HG03159 (cell line): Measurements from ENCODE around the gene GATAD2A.
A peak's percentile ranks its signal among the peaks of the same experiment; 100 is the strongest.

Source experiments
- ATAC-seq: cut with Tn5 transposase; IDR thresholded peaks from one replicate; pipeline ENCODE4 v1.9.1; 2021; ENCODE audit warnings: mild to moderate bottlenecking, moderate library complexity; ENCODE audit not compliant: unreplicated experiment

Gene GATAD2A

DNA sequence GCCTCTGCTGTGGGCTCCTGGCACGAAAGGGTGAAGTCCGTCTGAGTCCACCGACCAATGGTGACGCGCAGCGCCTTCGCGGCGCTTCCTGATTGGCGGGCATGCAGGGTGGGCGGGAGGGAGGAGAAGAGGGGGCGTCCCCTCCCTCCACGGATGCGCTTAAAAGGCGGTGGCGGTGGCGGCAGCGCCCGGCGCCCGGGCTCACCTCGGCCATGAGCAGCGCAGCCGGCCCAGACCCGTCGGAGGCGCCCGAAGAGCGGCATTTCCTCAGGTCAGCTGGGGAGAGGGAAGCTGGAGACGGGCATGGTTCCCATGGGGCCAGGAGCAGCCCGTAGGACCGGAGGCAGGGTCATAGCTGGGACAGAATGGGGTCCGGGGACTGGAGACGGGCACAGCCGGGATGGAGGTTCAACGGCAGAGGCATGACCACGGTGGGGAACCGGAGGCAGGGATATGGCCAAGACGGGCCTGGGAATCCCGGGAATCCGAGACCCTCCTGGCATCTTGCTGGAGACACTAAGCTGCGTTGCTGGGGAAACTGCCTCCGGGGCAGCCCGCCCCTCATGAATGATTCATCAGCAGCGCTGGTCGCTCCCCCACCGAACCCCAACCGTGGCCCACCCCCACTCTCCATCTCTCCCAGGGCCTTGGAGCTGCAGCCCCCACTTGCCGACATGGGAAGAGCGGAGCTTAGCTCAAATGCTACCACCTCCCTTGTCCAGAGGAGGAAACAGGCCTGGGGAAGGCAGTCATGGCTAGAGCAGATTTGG is 123.4 kb downstream of the GATAD2A start, which contains the start of gene YJEFN3:
Gene YJEFN3, plus strand, starts transcription at position 191 of the 770 bp plus-strand sequence. Its CDS starts 22 bp downstream, at position 213.
- no peak for ATAC-seq

DNA sequence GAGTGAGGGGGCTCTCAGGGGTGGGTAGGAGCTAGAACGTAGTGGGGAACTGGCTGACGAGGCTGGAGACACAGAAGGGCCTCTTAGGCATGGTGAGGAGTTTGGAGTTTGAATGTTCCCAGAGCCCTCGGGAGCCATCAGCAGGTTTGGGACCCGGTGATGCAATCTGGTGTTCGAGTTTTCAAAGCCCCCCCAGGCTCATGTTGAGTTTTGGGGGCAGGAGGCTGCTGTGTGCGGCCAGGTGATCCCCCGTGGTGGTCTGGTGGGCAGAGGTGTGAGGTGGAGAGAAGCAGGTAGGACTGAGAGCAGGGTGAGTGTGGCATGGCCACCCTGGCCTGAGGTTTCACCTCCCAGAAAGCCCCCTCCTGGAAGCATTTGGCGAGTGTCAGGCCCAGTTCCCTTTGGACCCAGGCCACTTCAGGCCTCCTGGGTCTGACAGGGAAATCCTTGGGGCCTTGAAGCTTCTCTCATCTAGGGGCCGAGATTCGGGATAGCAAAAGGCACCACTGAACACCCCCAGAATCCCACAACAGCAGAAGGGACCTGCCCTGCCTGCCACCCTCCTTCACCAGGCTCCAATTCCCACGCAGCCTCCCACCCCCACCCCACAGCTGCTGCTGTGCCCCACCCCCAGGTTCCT is 124.4 kb downstream of the GATAD2A start:
- ATAC-seq: no peak

DNA sequence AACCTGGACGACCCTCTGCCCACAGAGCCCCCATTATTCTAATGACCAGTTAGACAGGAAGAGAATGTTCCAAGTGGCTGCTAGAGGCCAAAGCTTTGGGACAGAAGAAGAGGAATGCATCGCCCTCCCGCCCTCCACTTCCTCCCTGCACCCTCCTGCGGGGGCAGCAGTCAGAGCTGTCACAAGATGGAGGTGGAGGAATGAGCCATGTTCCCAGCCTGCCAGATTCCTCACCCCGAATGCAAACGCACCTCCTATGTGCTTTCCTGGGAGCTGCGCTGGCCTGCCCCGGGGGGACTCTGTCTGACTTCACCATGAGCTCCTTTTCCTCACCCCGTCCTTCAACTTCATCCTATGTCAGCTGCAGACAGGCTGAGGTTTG is 124.9 kb downstream of the GATAD2A start:
- ATAC-seq: no peak

GRCh38 chr19:19530889-19531288 is 125.4 kb downstream of the GATAD2A start:
- no peak for ATAC-seq

- no peak for ATAC-seq
Measured at GRCh38 chr19:19531951-19532805, 126.7 kb downstream of the GATAD2A start.

DNA sequence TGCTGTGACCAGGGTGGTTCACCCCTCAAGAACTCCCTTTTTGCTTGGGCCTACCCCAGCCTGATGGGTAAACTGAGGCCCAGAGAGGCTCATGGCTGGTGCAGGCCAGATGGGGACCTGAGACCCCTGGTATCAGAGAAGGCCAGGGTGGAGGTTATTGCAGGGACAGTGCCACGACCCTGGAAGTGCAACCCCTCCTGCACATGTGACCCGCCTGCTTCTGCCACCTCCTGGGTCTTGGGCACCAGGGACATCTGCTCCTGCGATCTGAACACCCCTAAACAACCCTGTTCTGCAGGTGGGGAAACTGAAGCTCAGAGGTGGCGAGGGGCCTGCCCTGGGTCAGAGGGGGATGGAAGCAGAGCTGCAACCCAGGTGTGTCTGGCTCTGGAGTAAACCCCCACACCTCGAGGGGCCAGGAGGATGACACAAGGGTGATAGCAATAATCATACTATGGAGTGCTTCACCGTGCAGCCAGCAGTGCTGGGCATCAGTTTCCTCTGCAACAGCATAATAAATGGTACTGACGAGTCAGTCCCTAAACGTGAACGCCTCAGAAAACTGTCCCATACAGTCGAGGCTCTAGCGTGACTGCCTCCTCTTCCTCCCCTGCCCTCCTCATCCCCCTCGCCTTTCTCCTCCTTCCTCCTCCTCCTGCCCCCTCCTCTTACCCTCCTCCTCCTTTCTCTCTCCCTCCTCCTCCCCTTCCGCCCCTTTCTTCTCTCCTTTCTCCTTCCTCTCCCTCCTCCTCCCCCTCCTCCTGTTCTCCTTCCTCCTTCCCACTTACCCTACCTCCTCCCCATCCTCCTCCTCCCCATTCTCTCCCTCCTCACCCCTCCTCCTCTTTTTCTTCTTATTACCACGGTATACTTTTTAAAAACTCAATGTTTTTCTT is 127.6 kb downstream of the GATAD2A start:
- no peak for ATAC-seq

DNA sequence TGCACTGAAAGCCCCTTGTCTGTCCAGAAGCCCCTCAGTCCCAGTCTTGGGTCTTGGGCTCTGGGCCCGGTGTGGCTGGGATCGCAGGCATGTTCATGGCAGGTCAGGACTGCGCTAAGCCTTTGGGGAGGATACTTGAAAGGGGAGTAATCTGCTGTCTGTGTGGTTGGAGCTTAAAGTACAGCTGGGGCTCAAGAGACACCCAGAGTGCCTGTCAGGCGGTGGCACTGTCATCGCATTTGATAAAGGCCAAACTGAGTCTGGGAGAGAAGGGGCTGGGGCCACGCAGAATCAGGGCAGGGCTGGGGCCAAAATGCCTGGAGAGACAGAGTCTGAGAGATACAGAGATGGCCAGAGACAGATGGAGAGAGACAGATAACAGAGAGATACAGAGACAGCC is 128.4 kb downstream of the GATAD2A start:
- no peak for ATAC-seq

DNA sequence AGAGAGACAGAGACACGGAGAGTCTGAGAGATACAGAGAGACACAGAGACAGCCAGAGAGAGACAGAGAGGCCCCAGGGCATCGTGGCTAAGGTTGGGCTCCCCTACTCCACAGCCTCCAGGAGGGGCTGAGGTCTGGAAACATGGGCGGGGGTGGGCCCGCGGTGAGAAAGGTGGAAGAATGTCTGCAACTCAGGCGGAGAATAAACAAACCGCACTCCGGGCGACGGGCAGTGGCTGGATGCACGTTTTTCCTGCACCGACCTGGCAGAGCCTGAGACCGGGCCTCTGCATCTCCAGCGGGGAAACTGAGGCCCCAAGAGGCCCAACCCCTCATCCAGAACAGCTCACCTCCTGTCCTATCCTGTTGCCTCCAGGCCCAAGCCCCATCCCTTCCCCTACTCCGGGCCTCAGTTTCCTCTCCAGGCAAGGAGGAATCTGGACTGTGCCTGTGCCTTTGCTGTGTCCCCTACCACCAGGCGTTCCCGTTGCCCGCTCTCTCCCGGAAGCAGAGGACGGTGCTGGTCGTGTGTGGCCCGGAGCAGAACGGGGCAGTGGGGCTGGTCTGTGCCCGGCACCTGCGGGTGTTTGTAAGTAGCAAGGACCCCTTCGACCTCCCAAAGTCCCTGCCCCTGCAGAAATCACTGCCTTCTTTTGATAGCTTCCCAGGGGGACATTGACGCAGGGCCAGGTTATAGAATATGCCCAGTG is 129.2 kb downstream of the GATAD2A start:
- no peak for ATAC-seq

GRCh38 chr19:19535311-19536191 is 130.1 kb downstream of the GATAD2A start:
- no peak for ATAC-seq

DNA sequence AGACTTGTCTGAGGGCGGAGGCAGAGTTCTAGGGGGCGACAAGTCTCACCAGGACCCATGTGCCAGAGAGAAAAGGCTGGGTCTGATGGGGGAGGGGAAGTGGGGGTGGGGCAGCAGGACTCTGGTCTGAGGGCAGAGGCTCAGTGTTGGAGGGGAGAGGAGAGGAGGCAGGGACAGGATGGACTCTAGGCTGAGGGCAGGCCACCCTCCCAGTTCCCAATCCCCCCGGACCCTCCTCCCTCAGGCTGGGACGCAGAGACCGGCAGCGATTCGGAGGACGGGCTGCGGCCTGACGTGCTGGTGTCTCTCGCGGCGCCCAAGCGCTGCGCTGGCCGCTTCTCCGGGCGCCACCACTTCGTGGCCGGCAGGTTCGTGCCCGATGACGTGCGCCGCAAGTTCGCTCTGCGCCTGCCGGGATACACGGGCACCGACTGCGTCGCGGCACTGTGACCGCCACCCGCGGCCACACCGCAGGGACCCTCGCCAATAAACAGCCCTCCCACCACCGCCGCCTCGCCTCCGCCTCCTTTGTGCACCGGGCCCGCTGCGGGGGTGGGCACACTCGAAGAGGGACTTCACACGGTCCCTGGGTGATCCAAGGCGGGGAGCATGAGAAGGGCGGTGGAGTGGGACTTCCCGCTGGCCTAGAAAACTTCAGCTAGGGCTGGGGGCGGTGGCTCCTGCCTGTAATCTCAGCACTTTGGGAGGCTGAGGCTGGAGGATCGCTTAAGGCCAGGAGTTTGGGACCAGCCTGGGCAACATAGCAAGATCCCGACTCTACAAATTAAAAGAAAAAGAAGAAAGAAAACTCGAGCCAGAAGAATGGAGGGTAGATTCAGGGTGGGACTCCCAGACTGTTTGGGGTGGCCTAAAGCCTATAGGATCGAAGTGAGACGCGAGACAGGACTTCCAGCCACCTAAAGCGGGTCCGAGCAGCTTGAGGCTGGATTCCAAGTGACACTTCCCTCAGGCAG is 131.9 kb downstream of the GATAD2A start:
- ATAC-seq: no peak

DNA sequence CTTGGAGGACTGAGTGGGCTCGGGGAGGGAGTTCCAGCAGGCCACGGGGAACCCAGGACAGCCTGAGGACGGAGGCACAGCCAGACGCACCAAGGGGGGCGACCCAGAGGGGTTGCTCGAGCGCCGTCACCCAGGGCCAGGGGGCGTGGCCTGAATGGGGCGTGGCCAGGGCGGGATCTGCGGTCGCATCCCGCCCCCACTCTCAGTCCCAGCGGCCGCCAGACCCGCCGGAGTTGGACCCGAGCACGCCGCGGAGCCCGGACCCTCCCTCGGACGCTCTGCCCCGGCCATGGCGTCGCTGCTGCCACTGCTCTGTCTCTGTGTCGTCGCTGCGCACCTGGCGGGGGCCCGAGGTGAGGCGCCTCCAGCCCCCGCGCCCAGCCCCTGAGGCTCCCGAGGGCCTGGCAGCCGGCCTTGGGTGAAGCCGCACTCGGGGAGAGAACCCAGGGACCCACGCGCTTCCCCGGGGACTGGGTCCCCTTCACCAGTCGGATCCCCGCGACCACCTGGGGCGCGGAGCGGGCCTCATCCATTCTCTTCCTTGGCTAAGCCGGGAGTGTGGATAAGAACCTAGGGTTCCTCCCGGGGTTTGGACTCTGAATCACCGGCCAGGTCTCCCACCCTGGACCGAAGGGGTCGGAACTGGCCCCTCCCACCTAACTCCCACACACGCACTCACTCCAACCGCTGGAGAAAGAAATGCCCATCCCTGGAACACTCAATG is 132.7 kb downstream of the GATAD2A start, which contains the start of gene CILP2:
Gene CILP2, plus strand, starts transcription at position 205 of the 724 bp plus-strand sequence. Its CDS starts 85 bp downstream, at position 290.
- ATAC-seq: no peak

DNA sequence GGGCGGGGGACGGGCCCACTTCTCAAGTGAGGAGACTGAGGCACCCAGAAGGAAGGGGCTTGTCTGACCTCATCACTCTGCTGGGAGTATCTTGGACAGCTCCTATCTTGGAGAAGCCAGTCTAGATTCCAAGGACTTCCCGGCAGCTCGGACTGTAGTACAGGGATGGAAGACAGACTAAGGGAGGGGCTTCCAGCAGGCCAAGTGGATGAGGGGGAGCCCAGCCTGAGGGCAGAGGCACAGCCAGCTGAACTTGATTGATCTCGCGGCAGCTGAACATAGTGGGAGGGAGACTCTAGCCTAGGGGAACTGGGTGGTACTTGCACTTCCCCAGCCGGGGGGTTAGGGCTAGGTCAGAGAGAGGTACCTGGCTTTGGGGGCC is 133.3 kb downstream of the GATAD2A start:
- no peak for ATAC-seq

DNA sequence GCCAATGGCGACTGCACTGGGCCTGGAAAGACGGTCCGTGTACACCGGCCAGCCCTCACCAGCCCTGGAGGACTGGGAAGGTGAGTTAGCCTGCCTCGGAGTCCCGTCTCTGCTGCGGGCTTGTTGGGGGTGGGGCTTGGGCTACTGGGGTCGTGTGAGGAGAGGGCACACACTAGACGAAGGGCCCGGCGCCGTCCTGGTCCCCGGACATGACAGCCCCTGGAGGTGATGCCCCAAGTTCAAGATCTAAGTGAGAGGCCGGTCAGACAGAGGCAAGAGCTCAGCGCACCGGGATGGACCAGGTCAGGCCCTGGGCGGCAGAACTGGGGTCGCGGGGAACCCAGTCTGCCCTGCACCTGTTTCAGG is 134.2 kb downstream of the GATAD2A start:
- no peak for ATAC-seq

DNA sequence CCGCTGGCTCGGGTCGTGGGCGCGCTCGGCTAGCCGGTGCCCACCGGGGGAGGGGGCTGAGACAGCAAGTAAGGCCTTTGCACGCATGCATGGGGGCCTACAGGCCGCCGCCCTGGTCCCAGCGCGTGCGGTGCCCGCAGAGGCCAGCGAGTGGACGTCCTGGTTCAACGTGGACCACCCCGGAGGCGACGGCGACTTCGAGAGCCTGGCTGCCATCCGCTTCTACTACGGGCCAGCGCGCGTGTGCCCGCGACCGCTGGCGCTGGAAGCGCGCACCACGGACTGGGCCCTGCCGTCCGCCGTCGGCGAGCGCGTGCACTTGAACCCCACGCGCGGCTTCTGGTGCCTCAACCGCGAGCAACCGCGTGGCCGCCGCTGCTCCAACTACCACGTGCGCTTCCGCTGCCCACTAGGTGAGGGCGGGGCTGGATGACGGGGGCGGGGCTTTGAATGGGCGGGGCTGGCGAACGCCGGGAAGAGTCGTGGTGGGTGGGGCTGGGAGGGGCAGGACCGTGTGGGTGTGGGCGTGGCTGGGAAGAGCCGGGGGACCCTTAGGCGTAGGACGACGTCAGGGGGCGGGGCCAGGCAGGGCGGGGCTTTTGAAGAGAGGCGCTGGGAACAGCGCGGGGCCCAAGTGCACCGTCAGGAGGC is 134.7 kb downstream of the GATAD2A start:
- no peak for ATAC-seq

- ATAC-seq: peak; percentile 63
Measured at GRCh38 chr19:19540715-19541515, 135.4 kb downstream of the GATAD2A start.

GRCh38 chr19:19541616-19542015 is 136.1 kb downstream of the GATAD2A start:
- no peak for ATAC-seq
